IMR-90 (cell line): ENCODE data around the gene GALC.

Experiments
- CTCF ChIP-seq: conservative IDR thresholded peaks from 2 replicates; pipeline ENCODE4 v1.5.1; 2012; ENCODE audit warnings: mild to moderate bottlenecking, low read depth, low read length, improper control_type of control experiment
- POLR2A ChIP-seq: IDR thresholded peaks from 2 replicates; pipeline ENCODE4 v1.6.1; 2012; ENCODE audit warnings: mild to moderate bottlenecking, low read depth, low read length
- RFX5 ChIP-seq: IDR thresholded peaks from 2 replicates; pipeline ENCODE4 v1.8.0; 2012; ENCODE audit warnings: low read depth, mild to moderate bottlenecking, low read length, moderate library complexity
- TF ChIP-seq, protein P1 (sequence below): fragments of 150-350 bp; IDR thresholded peaks from 2 replicates; pipeline ENCODE4 v1.6.1; 2017; ENCODE audit warnings: mild to moderate bottlenecking, antibody characterized with exemption, low read length, low read depth

DNA sequence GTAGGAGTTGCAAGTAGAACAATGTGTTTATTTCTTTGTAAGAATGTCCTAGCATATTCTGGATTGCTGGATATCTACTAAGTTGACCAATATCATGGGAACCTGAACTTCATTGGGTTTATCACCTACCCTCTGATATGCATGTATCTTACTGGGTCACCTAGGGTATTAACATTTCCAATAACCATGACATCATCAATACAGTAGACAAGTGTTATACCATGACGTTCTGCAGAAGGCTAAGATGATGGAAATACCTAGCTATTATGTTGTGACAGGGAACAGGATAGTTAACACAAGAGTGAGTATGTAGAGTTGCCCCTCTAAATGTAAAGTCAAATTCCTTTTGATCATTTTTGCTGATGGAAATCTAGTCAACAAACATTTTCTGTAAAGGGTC lies 37.9 kb upstream of the GALC start:
- TF ChIP-seq CTCF, result no peak
- TF ChIP-seq, protein P1, sequence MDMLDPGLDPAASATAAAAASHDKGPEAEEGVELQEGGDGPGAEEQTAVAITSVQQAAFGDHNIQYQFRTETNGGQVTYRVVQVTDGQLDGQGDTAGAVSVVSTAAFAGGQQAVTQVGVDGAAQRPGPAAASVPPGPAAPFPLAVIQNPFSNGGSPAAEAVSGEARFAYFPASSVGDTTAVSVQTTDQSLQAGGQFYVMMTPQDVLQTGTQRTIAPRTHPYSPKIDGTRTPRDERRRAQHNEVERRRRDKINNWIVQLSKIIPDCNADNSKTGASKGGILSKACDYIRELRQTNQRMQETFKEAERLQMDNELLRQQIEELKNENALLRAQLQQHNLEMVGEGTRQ, result no peak
- no peak for TF ChIP-seq RFX5
- no peak for TF ChIP-seq POLR2A
